Uterus (tissue), 2 donors: ENCODE data around the gene PCDHB13.

Experiments
- CTCF ChIP-seq, 4 experiments: fragments of 200-600 bp in 2 of 4; fragments of 450-650 bp in 2 of 4; sonication (generic) in 2 of 4; IDR thresholded peaks; one replicate each; pipeline ENCODE4 v1.5.1; 2016 to 2019; ENCODE audit warnings: antibody characterized with exemption in 4 of 4, mild to moderate bottlenecking in 2 of 4, moderate library complexity in 1 of 4
- POLR2A ChIP-seq, 2 donors: fragments of 450-650 bp; IDR thresholded peaks; one replicate each; pipeline ENCODE4 v1.6.1; 2016; ENCODE audit warnings: antibody characterized with exemption in 2 of 2, mild to moderate bottlenecking in 1 of 2, moderate library complexity in 1 of 2

- TF ChIP-seq POLR2A (IDR thresholded peaks at IDR 0.05), result no peak
- no peak for TF ChIP-seq CTCF (IDR thresholded peaks at IDR 0.05)
Measured at GRCh38 chr5:141175933-141176332, 37.8 kb upstream of the PCDHB13 start.
